Peyer's patch (tissue), 4 donors: ENCODE results near the gene ADAMTS12.

Experiments used
- CTCF ChIP-seq, 6 experiments: fragments of 450-650 bp in 4 of 6; fragments of 200-600 bp in 2 of 6; sonication (generic) in 1 of 6; IDR thresholded peaks; one replicate each; pipeline ENCODE4 v1.5.1; 2017 to 2019; ENCODE audit warnings: antibody characterized with exemption in 6 of 6, mild to moderate bottlenecking in 3 of 6, moderate library complexity in 1 of 6
- POLR2A ChIP-seq, 2 donors: fragments of 450-650 bp; IDR thresholded peaks; one replicate each; pipeline ENCODE4 v1.5.1; 2017; ENCODE audit warnings: antibody characterized with exemption in 2 of 2, mild to moderate bottlenecking in 2 of 2, moderate library complexity in 2 of 2

GRCh38 chr5:33501899-33502298, 389.9 kb downstream of the ADAMTS12 start:
- TF ChIP-seq CTCF (IDR thresholded peaks at IDR 0.05) = no peak
- TF ChIP-seq POLR2A (IDR thresholded peaks at IDR 0.05) = no peak
